IMR-90 (cell line): ENCODE results near the gene KCNH4. TPM values are rescaled to one million over a fixed set of nuclear protein-coding genes. Genes with fewer than 3 reads are reported as not detected.

Experiments
- ATAC-seq: fragments of 200-7000 bp; cut with Tn5 transposase; 2 replicates; pipeline ENCODE4 v1.9.1; 2020; ENCODE audit warnings: low read depth, mild to moderate bottlenecking, moderate library complexity
- BruUV-seq: library from RNA; stranded (reverse); fragments of 400-500 nt; replicated peaks from 2 replicates; lab custom pipeline; 2021; lab: Mats Ljungman, UMichigan
- CTCF ChIA-PET: fragments of 300-600 bp; formaldehyde crosslinking; extraction: SDS; loops from one replicate; lab custom pipeline; 2021; ENCODE audit warnings: antibody characterized with exemption; lab: Yijun Ruan, JAX
- POLR2A ChIA-PET: fragments of 300-600 bp; sonication (Branson Sonifier 250); formaldehyde crosslinking; loops from one replicate; lab custom pipeline; 2022; ENCODE audit warnings: antibody characterized with exemption; ENCODE audit not compliant: unreplicated experiment; lab: Charles Lee
- DNase-seq: peaks from one replicate; pipeline ENCODE4 v3.0.0; 2013
- H2AFZ ChIP-seq: replicated peaks from 2 replicates; pipeline ENCODE3; 2013; ENCODE audit warnings: low read length, mild to moderate bottlenecking; ENCODE audit not compliant: poor library complexity
- H2AK5ac ChIP-seq: 2 replicates; pipeline ENCODE4 v1.6.1; 2013; ENCODE audit warnings: low read depth, low read length, inconsistent platforms
- H2AK9ac ChIP-seq: replicated peaks from 2 replicates; pipeline ENCODE3; 2013; ENCODE audit warnings: mild to moderate bottlenecking, low read depth, low read length, moderate library complexity; ENCODE audit not compliant: poor library complexity
- H2BK120ac ChIP-seq: 2 replicates; pipeline ENCODE4 v1.6.1; 2013; ENCODE audit warnings: low read depth, low read length, inconsistent platforms
- H2BK15ac ChIP-seq: 3 replicates; pipeline ENCODE4 v1.6.1; 2013; ENCODE audit warnings: low read depth, low read length, inconsistent platforms
- H2BK20ac ChIP-seq: 2 replicates; pipeline ENCODE4 v1.6.1; 2013; ENCODE audit warnings: low read depth, mild to moderate bottlenecking, inconsistent platforms, low read length, moderate library complexity
- H2BK5ac ChIP-seq: 2 replicates; pipeline ENCODE4 v1.6.1; 2013; ENCODE audit warnings: mild to moderate bottlenecking, low read depth, low read length, inconsistent platforms; ENCODE audit not compliant: poor library complexity, severe bottlenecking
- H3K14ac ChIP-seq: replicated peaks from 2 replicates; pipeline ENCODE4 v1.6.1; 2013; ENCODE audit warnings: low read depth, low read length, inconsistent platforms
- H3K18ac ChIP-seq: 2 replicates; pipeline ENCODE4 v1.6.1; 2013; ENCODE audit warnings: low read depth, low read length, control low read depth
- H3K23ac ChIP-seq: 2 replicates; pipeline ENCODE4 v1.6.1; 2013; ENCODE audit warnings: low read depth, low read length, inconsistent platforms
- H3K27ac ChIP-seq: 2 replicates; pipeline ENCODE4 v1.5.1; 2013; ENCODE audit warnings: mild to moderate bottlenecking, control low read depth, low read length; ENCODE audit not compliant: insufficient read depth
- H3K27me3 ChIP-seq: 2 replicates; pipeline ENCODE4 v1.6.1; 2013; ENCODE audit warnings: low read length; ENCODE audit not compliant: control insufficient read depth, insufficient read depth
- H3K36me3 ChIP-seq: 2 replicates; pipeline ENCODE4 v1.6.1; 2013; ENCODE audit warnings: low read length, mixed read lengths; ENCODE audit not compliant: control insufficient read depth, insufficient read depth
- H3K4ac ChIP-seq: 2 replicates; pipeline ENCODE4 v1.6.1; 2013; ENCODE audit warnings: low read depth, low read length, inconsistent platforms
- H3K4me1 ChIP-seq: 2 replicates; pipeline ENCODE4 v1.6.1; 2013; ENCODE audit warnings: low read length, mixed read lengths; ENCODE audit not compliant: control insufficient read depth, insufficient read depth
- H3K4me2 ChIP-seq: 2 replicates; pipeline ENCODE4 v1.6.1; 2013; ENCODE audit warnings: low read depth, mild to moderate bottlenecking, control low read depth, low read length, moderate library complexity
- H3K4me3 ChIP-seq: 2 replicates; pipeline ENCODE4 v1.5.1; 2013; ENCODE audit warnings: low read depth, mild to moderate bottlenecking, control low read depth, low read length, moderate library complexity; ENCODE audit not compliant: insufficient read depth
- H3K56ac ChIP-seq: 2 replicates; pipeline ENCODE4 v1.6.1; 2013; ENCODE audit warnings: low read length, inconsistent platforms; ENCODE audit not compliant: insufficient read depth; ENCODE audit errors: extremely low read depth
- H3K79me1 ChIP-seq, 2 experiments: 2 replicates each; pipeline ENCODE4 v1.6.1; 2013; ENCODE audit warnings: low read length in 2 of 2, inconsistent platforms in 1 of 2, low read depth in 1 of 2
- H3K9ac ChIP-seq: 2 replicates; pipeline ENCODE4 v1.6.1; 2013; ENCODE audit warnings: low read depth, low read length, control low read depth
- H3K9me1 ChIP-seq: 2 replicates; pipeline ENCODE4 v1.6.1; 2013; ENCODE audit warnings: low read length, inconsistent platforms; ENCODE audit not compliant: insufficient read depth
- H3K9me3 ChIP-seq: 2 replicates; pipeline ENCODE4 v1.6.1; 2013; ENCODE audit warnings: low read length; ENCODE audit not compliant: control insufficient read depth, insufficient read depth
- H4K20me1 ChIP-seq: 2 replicates; pipeline ENCODE4 v1.6.1; 2013; ENCODE audit warnings: low read length, inconsistent platforms; ENCODE audit not compliant: insufficient read depth
- H4K5ac ChIP-seq: 2 replicates; pipeline ENCODE4 v1.6.1; 2013; ENCODE audit warnings: mild to moderate bottlenecking, low read depth, low read length, control low read depth
- H4K8ac ChIP-seq, 2 experiments: 2 replicates each; pipeline ENCODE4 v1.6.1; 2013; ENCODE audit warnings: low read depth in 2 of 2, low read length in 2 of 2, control low read depth in 1 of 2, inconsistent platforms in 1 of 2
- H4K91ac ChIP-seq: 2 replicates; pipeline ENCODE4 v1.6.1; 2013; ENCODE audit warnings: low read depth, low read length, inconsistent platforms; ENCODE audit not compliant: insufficient read depth
- MAZ ChIP-seq: IDR thresholded peaks from 2 replicates; pipeline ENCODE4 v1.6.1; 2012; ENCODE audit warnings: low read depth, mild to moderate bottlenecking, low read length, improper control_type of control experiment, moderate library complexity, borderline replicate concordance
- NFE2L2 ChIP-seq: fragments of 150-350 bp; IDR thresholded peaks from 2 replicates; pipeline ENCODE4 v1.6.1; 2016; ENCODE audit warnings: low read depth, mild to moderate bottlenecking, low read length
- RFX5 ChIP-seq: IDR thresholded peaks from 2 replicates; pipeline ENCODE4 v1.8.0; 2012; ENCODE audit warnings: low read depth, mild to moderate bottlenecking, low read length, moderate library complexity
- WGBS, 2 experiments: methylation state at CpG; one replicate each; pipeline versions ENCODE4 v1.1.5 to v1.1.7; 2013; ENCODE audit warnings: missing lambda C conversion rate in 2 of 2; ENCODE audit not compliant: insufficient read length in 1 of 2; ENCODE audit errors: extremely low coverage in 2 of 2; 5-methylcytosine and 5-hydroxymethylcytosine counted together
- dilution Hi-C: fragments of 300-500 bp; cut with HindIII; formaldehyde crosslinking; loops from one replicate; pipeline ENCODE4 v1.14.3; 2018; ENCODE audit warnings: low sequenced_read_pairs; ENCODE audit not compliant: unreplicated experiment
- in situ Hi-C: fragments of 300-500 bp; cut with MboI; formaldehyde crosslinking; loops from 3 replicates; pipeline ENCODE4 v1.14.3; 2019; ENCODE audit warnings: low sequenced_read_pairs, inconsistent platforms, mixed read lengths
- intact Hi-C: fragments of 100-400 bp; cut with micrococcal nuclease; formaldehyde crosslinking; loops from 2 replicates; pipeline ENCODE4 v1.10.0; 2022
- polyA plus RNA-seq, 3 experiments: library from polyadenylated mRNA; depleted of rRNA; stranded (reverse); fragments of >200 nt; gene quantifications; 2 replicates each; pipeline ENCODE4 v1.2.3, GENCODE V29; 2012; ENCODE audit warnings: low replicate concordance in 1 of 3
- total RNA-seq: library from RNA; depleted of rRNA; stranded (reverse); fragments of >200 nt; gene quantifications from 2 replicates; pipeline ENCODE4 v1.2.3, GENCODE V29; 2012
- TF ChIP-seq, protein P1 (sequence below): conservative IDR thresholded peaks from 2 replicates; pipeline ENCODE4 v1.5.1; 2012; ENCODE audit warnings: mild to moderate bottlenecking, low read depth, low read length, improper control_type of control experiment
- TF ChIP-seq, protein P2 (sequence below): fragments of 150-350 bp; IDR thresholded peaks from 2 replicates; pipeline ENCODE4 v1.6.1; 2016; ENCODE audit warnings: low read depth, mild to moderate bottlenecking, low read length, moderate library complexity, borderline replicate concordance

The KCNH4 gene
- total and polyA plus RNA-seq, 2 of the 4 experiments (the other 2 are of a cell fraction): 0.03 TPM; not detected in 1

DNA sequence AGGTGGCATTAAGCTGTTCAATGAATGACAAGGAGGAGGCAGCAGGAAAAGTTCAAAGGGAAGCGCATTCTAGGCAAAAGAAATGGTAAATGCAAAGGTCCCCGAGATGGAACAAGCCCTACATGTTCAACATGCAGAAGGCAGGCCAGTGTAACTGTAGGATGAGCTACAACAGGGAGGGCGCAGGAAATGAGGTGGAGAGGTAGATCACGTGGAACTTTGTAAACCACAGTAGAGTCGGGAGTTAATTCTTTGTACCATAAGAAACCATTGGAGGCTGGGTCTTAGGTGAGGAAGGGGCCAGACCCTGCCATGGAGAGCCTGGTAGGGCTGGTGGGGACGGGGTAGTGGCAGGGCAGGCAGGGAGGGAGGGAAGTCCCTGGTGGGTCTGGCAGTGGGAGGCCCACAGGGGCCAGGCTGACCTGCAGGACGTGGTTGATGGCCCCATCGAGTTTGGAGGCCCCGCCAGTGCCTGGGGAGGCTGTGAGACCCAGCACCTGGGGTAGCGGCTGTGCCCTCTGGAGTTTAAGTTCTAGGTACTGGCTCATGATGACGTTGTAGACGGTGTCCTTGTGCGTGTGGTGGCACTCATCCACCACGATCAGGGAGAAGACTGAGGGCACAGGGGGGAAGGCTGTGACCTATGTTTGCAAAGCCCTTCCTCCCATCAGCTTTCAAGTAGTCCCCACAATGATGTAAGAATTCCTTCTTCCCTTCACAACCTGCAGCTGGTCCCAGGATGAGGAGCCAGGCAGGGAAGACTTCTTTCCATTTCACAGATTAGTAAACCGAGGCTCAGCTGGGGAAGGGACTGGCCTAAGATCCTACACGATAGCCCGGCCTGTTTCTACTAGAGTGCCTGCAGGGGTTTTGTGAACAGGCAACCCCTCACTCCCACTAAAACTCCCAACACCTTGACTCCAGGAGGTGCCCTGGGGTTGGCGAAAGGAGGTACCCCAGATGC lies 70.4 kb downstream of the KCNH4 start (continued):
- TF ChIP-seq, protein P1, sequence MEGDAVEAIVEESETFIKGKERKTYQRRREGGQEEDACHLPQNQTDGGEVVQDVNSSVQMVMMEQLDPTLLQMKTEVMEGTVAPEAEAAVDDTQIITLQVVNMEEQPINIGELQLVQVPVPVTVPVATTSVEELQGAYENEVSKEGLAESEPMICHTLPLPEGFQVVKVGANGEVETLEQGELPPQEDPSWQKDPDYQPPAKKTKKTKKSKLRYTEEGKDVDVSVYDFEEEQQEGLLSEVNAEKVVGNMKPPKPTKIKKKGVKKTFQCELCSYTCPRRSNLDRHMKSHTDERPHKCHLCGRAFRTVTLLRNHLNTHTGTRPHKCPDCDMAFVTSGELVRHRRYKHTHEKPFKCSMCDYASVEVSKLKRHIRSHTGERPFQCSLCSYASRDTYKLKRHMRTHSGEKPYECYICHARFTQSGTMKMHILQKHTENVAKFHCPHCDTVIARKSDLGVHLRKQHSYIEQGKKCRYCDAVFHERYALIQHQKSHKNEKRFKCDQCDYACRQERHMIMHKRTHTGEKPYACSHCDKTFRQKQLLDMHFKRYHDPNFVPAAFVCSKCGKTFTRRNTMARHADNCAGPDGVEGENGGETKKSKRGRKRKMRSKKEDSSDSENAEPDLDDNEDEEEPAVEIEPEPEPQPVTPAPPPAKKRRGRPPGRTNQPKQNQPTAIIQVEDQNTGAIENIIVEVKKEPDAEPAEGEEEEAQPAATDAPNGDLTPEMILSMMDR: no peak
- no peak for TF ChIP-seq MAZ

DNA sequence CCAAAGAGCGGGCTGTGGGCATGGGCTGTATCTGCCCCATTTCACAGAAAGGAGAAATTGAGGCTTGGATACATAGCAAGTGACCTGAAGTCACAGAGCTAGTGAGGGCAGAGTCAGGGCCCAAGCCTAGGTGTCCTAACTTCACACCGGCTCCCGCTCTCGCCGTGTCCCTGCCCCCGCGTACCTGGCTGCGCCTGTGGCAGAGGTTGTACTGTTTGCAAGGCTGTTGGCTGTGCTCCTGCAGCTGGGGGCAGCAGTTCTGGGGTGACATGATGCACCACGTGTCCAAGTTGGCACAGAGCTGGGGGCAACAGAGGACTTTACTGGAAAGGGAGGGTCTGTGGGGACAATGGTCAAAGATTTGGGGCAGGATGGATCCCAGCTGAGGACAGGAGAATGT lies 71.9 kb downstream of the KCNH4 start:
- Histone ChIP-seq H3K4me3 (no peak overlapping the region), H2BK120ac (no peak overlapping the region), H3K27me3 (0 out of 2 replicates have a peak, but pooled peaks cover 4% of the 10 kb centered on the region), H3K27ac (no peak overlapping the region), H4K8ac (no peak overlapping the region), H3K23ac (no peak overlapping the region), H2BK20ac (no peak overlapping the region), H2BK15ac (no peak overlapping the region), H3K4ac (no peak overlapping the region), H3K79me1 (no peaks in the 10 kb centered on the region), H4K5ac (no peak overlapping the region), H2AFZ (no peak overlapping the region), H3K14ac (no peak overlapping the region), H2AK9ac (no peak overlapping the region), H3K18ac (no peak overlapping the region), H3K9me3 (no peaks in the 10 kb centered on the region), H2BK5ac (no peak overlapping the region), H3K56ac (no peak overlapping the region), H3K4me1 (peaks cover 6% of the 10 kb centered on the region; the same call in 1 of the 2 replicates), H3K9ac (no peak overlapping the region), H3K36me3 (no peaks in the 10 kb centered on the region), H3K9me1 (peaks cover 4% of the 10 kb centered on the region; the same call in 1 of the 2 replicates), H3K4me2 (no peak overlapping the region), H2AK5ac (no peak overlapping the region), H4K91ac (no peak overlapping the region), H4K20me1 (no peaks in the 10 kb centered on the region)
- TF ChIP-seq, protein P2, sequence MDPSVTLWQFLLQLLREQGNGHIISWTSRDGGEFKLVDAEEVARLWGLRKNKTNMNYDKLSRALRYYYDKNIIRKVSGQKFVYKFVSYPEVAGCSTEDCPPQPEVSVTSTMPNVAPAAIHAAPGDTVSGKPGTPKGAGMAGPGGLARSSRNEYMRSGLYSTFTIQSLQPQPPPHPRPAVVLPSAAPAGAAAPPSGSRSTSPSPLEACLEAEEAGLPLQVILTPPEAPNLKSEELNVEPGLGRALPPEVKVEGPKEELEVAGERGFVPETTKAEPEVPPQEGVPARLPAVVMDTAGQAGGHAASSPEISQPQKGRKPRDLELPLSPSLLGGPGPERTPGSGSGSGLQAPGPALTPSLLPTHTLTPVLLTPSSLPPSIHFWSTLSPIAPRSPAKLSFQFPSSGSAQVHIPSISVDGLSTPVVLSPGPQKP: no peak
- TF ChIP-seq NFE2L2: no peak
- TF ChIP-seq, protein P1: no peak
- no peak for TF ChIP-seq RFX5
- in situ Hi-C loops: no loop called here
- dilution Hi-C loops: no loop called here
- WGBS, 2 experiments: 92% methylated on average over 7 of the region's 9 CpGs; no CpG with 5 or more reads in 1 of the 2 experiments
- ChIA-PET CTCF (no interaction called here), POLR2A (no interaction called here)
- no peak for DNase-seq
- no TSS peak for BruUV-seq
- no peak for ATAC-seq
- intact Hi-C loops: no loop called here
